Smooth muscle cell (in vitro differentiated cells): Measurements from ENCODE around the gene ARFGEF2. TPM values are rescaled to one million over a fixed set of nuclear protein-coding genes. Genes with fewer than 3 reads are reported as not detected.

Source experiments
- DNase-seq: peaks from one replicate; lab custom pipeline; 2025; ENCODE audit not compliant: unreplicated experiment; lab: John Stamatoyannopoulos, UW
- H2AFZ ChIP-seq: fragments of 200-600 bp; sonication (generic); 2 replicates; pipeline ENCODE4 v1.6.0; 2016; ENCODE audit warnings: antibody characterized with exemption, low read depth, mild to moderate bottlenecking
- H3F3A ChIP-seq: fragments of 200-600 bp; sonication (generic); 2 replicates; pipeline ENCODE4 v1.6.0; 2017; ENCODE audit warnings: antibody characterized with exemption, low read depth
- H3K27ac ChIP-seq: fragments of 200-600 bp; sonication (generic); 2 replicates; pipeline ENCODE4 v1.5.1; 2016; ENCODE audit warnings: low read depth, mild to moderate bottlenecking
- H3K27me3 ChIP-seq: fragments of 200-600 bp; sonication (generic); 2 replicates; pipeline ENCODE4 v1.6.1; 2016; ENCODE audit warnings: low read depth, mild to moderate bottlenecking
- H3K36me3 ChIP-seq: fragments of 200-600 bp; sonication (generic); 2 replicates; pipeline ENCODE4 v1.5.1; 2016; ENCODE audit warnings: low read depth
- H3K4me1 ChIP-seq: fragments of 200-600 bp; sonication (generic); 2 replicates; pipeline ENCODE4 v1.5.1; 2016; ENCODE audit warnings: low read depth
- H3K4me2 ChIP-seq: fragments of 200-600 bp; sonication (generic); 2 replicates; pipeline ENCODE4 v1.6.0; 2016; ENCODE audit warnings: mild to moderate bottlenecking
- H3K4me3 ChIP-seq: fragments of 200-600 bp; sonication (generic); 2 replicates; pipeline ENCODE4 v1.5.1; 2016; ENCODE audit warnings: mild to moderate bottlenecking
- H3K79me2 ChIP-seq: fragments of 200-600 bp; sonication (generic); 2 replicates; pipeline ENCODE4 v1.6.0; 2016; ENCODE audit warnings: low read depth, mild to moderate bottlenecking
- H3K9ac ChIP-seq: fragments of 200-600 bp; sonication (generic); 2 replicates; pipeline ENCODE4 v1.6.0; 2016; ENCODE audit warnings: low read depth
- H3K9me3 ChIP-seq: fragments of 200-600 bp; sonication (generic); replicated peaks from 2 replicates; pipeline ENCODE4 v1.5.1; 2016; ENCODE audit warnings: low read depth
- H4K20me1 ChIP-seq: fragments of 200-600 bp; sonication (generic); 2 replicates; pipeline ENCODE4 v1.6.0; 2016; ENCODE audit warnings: low read depth
- CTCF ChIP-seq: fragments of 200-600 bp; sonication (generic); IDR thresholded peaks from 2 replicates; pipeline ENCODE4 v1.5.1; 2017; ENCODE audit warnings: borderline replicate concordance, mild to moderate bottlenecking, antibody characterized with exemption; ENCODE audit not compliant: insufficient read depth, poor library complexity, severe bottlenecking
- WGBS: methylation state at CpG from one replicate; pipeline ENCODE4 v1.1.7; 2016; ENCODE audit warnings: low lambda C conversion rate; 5-methylcytosine and 5-hydroxymethylcytosine counted together
- polyA plus RNA-seq: library from polyadenylated mRNA; unstranded; fragments of >200 nt; fragmentation: Nextera tagmentation; extraction: Ambion mirVana; gene quantifications from 2 replicates; pipeline ENCODE4 v1.2.1, GENCODE V29; 2016
- total RNA-seq: library from RNA; depleted of rRNA; stranded (reverse); fragments of >200 nt; gene quantifications from 2 replicates; pipeline ENCODE4 v1.2.3, GENCODE V29; 2014

The ARFGEF2 gene
- total and polyA plus RNA-seq, 2 experiments from 2014 or later = 6.5 to 29.6 TPM

DNA sequence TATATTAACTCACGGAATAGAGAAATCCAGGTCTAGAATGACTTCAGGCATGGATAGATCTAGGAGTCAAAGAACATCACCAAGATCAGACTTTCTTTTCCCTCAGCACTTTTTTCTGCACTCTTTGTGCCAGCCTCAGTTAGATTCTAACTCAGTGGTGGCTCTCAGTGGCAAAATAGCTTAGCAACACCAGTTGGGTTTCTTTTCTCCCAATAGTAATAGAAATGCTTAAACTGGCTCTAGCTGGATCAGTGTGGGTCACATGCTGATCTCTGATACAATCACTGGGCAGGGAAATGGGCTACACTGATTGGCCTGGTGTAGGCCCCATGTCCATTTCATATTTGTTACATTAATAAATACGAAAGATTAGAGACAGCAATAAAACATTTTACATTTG is 44.2 kb upstream of the ARFGEF2 start:
- 41% methylated on average over 2 of the region's 2 CpGs for WGBS
- no peak overlapping the region for H3K27ac ChIP-seq
- no peaks in the 10 kb centered on the region for H3K79me2 ChIP-seq
- H3F3A ChIP-seq = no peaks in the 10 kb centered on the region
- H3K9me3 ChIP-seq = no peaks in the 10 kb centered on the region
- H3K4me1 ChIP-seq = no peaks in the 10 kb centered on the region
- H3K27me3 ChIP-seq = no peaks in the 10 kb centered on the region
- H3K4me3 ChIP-seq = no peak overlapping the region
- no peak for DNase-seq
- no peaks in the 10 kb centered on the region for H4K20me1 ChIP-seq
- H2AFZ ChIP-seq = no peak overlapping the region
- TF ChIP-seq CTCF = no peak
- no peak overlapping the region for H3K4me2 ChIP-seq
- no peaks in the 10 kb centered on the region for H3K36me3 ChIP-seq
- no peak overlapping the region for H3K9ac ChIP-seq

DNA sequence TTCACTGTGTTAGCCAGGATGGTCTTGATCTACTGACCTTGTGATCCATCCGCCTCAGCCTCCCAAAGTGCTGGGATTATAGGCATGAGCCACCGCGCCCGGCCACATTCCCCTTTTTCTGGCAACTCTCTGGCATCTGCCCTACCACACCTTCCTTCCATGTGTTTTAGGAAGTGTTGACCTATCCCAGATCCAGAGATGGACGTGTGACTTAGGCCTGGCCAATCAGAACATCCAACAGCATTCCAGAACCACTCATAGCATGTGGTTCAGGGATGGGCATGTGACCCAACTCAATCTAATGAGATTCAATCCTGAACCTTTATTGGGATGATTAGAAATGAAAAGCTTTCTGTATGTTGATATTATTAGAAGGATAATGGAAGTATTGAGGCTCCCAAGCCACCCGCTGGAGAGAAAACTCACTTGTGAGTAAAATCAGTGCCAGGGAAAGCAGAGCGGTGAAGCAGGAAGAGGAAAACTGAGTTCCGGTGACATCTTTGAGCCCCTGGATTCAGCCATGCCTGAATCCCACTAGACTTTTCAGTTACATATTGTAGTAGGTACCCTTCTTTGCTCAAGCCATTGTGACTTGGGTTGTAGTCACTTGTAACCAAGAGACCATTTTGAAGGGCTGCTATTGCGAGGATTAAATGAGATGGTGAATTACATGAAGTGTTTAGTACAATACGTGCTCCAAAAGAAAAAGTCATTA is 42.8 kb upstream of the ARFGEF2 start:
- no peaks in the 10 kb centered on the region for H3K27me3 ChIP-seq
- no peaks in the 10 kb centered on the region for H3K9me3 ChIP-seq
- no peak for DNase-seq
- H3K27ac ChIP-seq = no peak overlapping the region
- no peaks in the 10 kb centered on the region for H4K20me1 ChIP-seq
- no peaks in the 10 kb centered on the region for H3K79me2 ChIP-seq
- no peak overlapping the region for H3K9ac ChIP-seq
- WGBS = 96% methylated on average over 10 of the region's 10 CpGs
- no peak overlapping the region for H3K4me3 ChIP-seq
- no peaks in the 10 kb centered on the region for H3K36me3 ChIP-seq
- H3K4me1 ChIP-seq = no peaks in the 10 kb centered on the region
- no peak overlapping the region for H2AFZ ChIP-seq
- H3K4me2 ChIP-seq = no peak overlapping the region
- H3F3A ChIP-seq = no peaks in the 10 kb centered on the region
- TF ChIP-seq CTCF = no peak

GRCh38 chr20:48879612-48880245 is 41.8 kb upstream of the ARFGEF2 start:
- 91% methylated on average over 1 of the region's 1 CpG for WGBS
- Histone ChIP-seq H3K27me3 (no peaks in the 10 kb centered on the region), H4K20me1 (no peaks in the 10 kb centered on the region), H3K36me3 (no peaks in the 10 kb centered on the region), H3K4me1 (no peaks in the 10 kb centered on the region), H3K4me3 (no peak overlapping the region), H3K27ac (no peak overlapping the region), H3F3A (no peaks in the 10 kb centered on the region), H3K79me2 (no peaks in the 10 kb centered on the region), H2AFZ (no peak overlapping the region), H3K9me3 (no peaks in the 10 kb centered on the region), H3K9ac (no peak overlapping the region), H3K4me2 (no peak overlapping the region)
- no peak for TF ChIP-seq CTCF
- DNase-seq = no peak

GRCh38 chr20:48880331-48880730 is 41.2 kb upstream of the ARFGEF2 start:
- Histone ChIP-seq H3K4me3 (no peak overlapping the region), H3K9ac (no peak overlapping the region), H4K20me1 (no peaks in the 10 kb centered on the region), H3K79me2 (no peaks in the 10 kb centered on the region), H3K27me3 (no peaks in the 10 kb centered on the region), H3K27ac (no peak overlapping the region), H3F3A (no peaks in the 10 kb centered on the region), H2AFZ (no peak overlapping the region), H3K36me3 (no peaks in the 10 kb centered on the region), H3K9me3 (no peaks in the 10 kb centered on the region), H3K4me2 (no peak overlapping the region), H3K4me1 (no peaks in the 10 kb centered on the region)
- 97% methylated on average over 3 of the region's 3 CpGs for WGBS
- no peak for TF ChIP-seq CTCF
- no peak for DNase-seq
